Stimulated activated CD4-positive, alpha-beta T cell treated with anti-CD3 and anti-CD28 coated beads, Interleukin-2, amount 100 ng/mL, for 24 hours (primary cell): ENCODE results near the gene KLHL30.

ENCODE experiments used
- DNase-seq, 2 donors: peaks; one replicate each; pipeline ENCODE4 v3.0.0-alpha.2; 2020

Gene KLHL30

DNA sequence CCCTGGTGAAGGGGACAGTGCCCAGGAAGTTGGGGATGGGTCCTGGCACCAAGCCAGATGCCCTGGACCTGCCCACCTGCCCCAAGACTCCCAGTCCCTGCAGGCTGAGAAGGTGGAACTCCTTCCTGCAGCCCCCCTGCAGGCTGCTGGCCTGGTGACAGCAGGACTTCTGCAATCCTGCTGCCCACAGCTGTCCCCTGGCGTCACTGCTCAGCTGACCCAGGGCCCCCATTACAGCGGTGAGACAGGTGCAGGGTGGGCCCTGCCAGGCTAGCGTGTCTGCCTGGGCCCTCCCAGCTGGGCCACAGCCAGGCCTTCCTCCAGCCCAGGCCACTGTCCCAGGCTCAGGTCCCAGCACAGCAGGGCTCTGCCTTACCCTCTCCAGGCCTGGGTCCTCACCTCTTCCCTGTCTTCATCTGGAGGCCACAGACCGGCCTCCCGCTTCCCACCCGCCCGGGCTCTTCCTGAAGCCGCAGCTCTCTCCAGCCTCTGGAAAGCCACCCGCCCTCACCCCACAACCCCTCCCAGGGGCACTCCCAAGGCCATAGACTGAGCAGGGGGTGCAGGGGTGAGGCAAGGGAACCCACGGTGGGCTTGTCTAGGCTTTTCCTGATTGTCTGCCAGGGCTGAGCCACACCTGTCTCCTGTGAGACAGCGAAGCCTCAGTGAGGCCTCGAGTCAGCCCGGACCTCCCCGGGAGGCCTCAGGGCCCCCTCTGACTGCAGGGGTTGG lies 11.5 kb downstream of the KLHL30 start:
- no peak for DNase-seq

DNA sequence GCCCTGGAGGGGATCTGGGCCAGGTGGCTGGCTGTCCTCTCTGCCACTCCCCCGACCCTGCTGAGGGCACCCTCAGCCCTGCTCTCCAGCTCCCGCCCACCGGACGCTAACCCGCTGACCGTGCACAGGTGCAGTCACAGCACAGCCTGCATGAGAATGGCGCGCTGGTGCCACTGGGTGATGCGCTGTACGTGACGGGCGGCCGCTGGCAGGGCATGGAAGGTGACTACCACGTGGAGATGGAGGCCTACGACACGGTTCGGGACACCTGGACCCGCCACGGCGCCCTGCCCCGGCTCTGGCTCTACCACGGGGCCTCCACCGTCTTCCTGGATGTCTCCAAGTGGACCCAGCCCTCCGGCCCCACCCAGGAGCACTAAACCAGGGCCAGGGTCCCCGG lies 12.2 kb downstream of the KLHL30 start:
- DNase-seq, result no peak

- DNase-seq, result no peak
These were observed 12.7 kb downstream of the KLHL30 start for GRCh38 chr2:238151205-238151604.

DNA sequence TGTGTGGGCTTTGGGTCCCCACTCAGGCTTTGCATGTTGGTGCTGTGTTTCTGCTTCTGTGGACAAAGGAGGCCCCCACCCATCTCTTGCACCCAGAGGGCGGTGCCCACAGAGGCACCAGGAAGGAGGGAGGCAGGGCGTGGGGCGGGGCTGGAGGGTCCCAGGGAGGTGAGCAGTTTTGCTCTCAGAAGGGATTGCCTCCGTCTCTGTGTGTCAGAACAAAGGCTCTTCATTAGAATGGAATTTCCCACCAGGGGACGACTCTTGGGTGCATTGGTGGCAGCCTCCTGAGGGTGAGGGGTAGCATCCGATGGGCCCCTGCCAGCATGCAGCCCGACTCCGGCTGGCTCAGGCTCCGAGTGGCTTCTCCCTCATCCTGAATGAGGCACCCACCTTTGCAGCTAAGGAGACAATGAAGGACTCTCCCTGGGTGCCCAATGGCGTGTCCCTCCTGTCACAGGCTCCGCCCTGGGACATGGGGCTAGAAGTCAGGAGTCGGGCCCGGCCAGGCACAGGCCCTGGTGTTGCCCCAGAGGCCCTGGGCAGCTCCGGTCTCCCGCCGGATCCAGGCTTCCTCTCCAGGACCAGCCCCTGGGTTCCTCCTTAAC lies 13.3 kb downstream of the KLHL30 start:
- DNase-seq, result no peak

GRCh38 chr2:238152771-238153688 lies 14.6 kb downstream of the KLHL30 start:
- no peak for DNase-seq

- no peak for DNase-seq
These were observed 16.1 kb downstream of the KLHL30 start for GRCh38 chr2:238154570-238154969.

GRCh38 chr2:238155051-238155760 lies 16.7 kb downstream of the KLHL30 start:
- no peak for DNase-seq

DNA sequence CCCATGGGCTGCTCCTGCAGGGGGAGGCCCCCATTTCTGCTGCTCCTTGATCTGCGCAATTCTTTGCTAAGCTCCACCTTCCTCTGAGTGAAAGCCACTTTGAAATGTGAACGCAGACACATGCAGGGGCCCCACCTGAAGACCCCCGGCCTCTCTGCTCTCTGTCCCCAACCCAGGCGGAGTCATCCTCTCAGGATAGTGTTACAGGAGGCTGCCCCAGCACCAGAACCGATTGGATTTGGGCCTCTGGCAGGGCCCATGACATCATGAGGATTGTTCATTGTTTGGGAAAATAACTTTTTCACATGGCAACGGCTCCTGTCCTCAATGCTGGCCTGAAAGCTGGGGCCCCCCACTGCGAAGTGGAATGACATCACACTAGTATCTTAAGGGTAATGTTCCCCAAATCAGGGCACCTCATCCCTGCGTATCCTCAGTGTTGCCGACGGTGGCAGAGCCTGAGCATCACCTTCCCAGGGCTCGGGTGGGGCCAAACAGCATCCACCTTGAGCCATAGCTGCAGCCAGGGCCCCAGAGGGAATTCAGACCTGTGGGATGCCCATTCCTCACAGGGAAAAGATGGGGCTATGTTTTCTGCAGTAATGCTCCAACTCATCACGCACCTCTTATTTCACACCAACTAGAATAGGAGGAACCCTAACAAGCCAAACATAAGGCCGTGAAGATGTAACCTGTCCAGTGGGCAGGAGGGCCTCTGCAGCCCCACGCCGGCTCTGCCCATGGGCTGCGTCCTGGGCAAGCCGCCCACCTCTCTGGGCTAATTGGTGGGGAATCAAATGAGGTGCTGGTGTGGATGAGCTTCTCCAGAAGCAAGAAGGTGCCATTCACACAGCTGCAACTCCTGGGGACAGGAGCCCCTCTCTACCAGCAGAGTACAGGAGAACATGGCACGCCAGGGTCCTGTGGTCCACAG lies 17.6 kb downstream of the KLHL30 start:
- no peak for DNase-seq

DNA sequence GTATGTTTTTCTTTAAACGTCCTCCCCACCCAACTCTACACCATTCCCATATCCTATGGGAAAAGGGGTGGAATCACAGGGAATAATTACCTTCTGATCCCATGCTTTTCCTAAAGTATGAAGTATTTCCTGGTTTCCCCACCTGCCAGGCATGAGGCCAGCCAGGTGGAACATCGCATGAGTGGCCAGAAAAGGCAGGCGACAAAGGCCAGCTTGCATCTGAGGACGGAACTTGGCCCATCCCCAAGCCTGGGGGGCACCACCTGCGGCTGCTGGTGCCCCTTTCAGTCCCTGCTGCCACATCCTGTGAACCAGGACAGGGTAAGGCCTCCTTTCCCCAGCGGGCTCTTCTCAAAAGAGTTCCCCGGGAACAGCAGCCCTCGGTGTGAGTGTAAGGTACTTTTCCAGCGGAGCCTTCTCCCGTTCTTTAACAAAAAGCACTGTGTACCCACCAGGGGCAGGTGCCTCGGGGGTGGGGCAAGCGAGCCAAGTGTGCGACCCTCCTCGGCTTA lies 19.1 kb downstream of the KLHL30 start:
- no peak for DNase-seq

DNA sequence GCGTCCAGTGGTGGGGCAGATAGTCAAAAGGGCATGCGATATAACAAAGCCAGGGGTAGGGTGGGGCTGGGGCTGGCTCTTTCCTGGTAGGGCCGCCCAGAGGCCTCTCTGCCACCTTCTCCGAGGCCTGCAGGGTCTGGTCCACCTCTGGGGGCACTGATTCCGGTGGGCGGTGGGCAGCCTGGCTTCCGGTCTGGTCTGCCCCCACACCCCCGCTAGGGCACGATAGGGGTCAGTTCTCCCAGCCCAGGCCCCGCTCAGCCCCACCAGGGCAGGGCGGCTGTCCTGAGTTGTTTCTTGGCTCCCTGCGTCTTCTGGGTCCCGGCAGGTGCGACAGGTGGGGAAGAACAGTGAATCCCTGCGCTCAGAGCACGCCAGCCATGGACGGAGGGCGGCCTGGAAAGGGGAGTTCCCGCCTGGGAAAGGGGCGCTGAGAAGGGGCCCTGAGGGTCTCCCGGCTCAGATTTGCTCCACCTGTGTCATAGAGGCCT lies 19.6 kb downstream of the KLHL30 start:
- DNase-seq, result no peak

DNA sequence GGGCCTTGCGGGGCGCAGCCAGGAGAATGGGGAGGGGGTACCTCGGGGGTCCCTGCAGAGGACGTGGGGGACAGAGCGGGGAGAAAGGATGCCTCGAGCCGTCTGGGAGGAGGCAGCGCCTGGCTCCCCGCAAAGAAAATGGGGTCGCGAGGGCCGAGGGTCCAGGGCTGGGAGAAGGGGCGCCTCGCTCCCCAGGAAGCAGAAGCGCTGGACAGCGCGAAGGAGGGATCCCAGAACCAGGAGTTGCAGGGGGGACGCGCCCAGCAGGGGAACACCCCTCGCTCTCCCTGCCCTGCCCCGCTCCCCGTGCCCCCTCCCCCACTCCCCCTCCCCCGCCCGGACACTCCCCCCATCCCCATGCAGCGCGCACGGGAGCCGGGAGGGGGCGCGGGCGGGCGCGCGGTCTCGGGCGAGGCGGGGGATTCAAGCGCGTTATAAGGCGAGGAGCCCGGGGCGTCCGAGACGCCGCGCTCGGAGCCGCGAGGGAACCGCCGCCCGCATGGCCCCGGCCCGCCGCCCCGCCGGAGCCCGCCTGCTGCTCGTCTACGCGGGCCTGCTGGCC lies 20.1 kb downstream of the KLHL30 start, which contains the start of gene ERFE:
Gene ERFE (plus strand): TSS at position 462 of the 562 bp plus-strand sequence. CDS start 38 bp downstream, at position 500.
- DNase-seq, result peak; percentile 60 to 70

DNA sequence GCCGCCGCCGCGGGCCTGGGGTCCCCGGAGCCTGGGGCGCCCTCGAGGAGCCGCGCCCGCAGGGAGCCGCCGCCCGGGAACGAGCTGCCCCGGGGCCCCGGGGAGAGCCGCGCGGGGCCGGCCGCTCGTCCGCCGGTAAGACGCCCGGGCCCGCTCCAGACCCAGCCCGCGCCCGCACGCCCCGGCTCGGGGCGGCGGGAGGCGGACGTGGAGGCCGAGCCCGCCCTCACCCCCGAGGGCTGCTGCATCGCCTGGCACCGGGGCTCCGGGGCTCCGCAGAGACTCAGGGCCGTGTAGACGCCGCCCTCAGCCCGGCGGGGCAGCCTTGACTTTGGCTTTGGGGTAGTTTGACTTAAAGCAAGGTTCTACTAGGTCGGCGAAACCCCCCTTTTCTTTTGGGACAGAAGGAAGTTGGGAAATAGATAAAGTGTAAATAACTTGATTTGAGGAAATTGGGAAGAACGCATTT lies 20.6 kb downstream of the KLHL30 start:
- peak in 1 of 2 donors; percentile 46 for DNase-seq

GRCh38 chr2:238159661-238160205 lies 21.3 kb downstream of the KLHL30 start:
- no peak for DNase-seq

- no peak for DNase-seq
These were observed 22.0 kb downstream of the KLHL30 start for GRCh38 chr2:238160206-238161129.

- DNase-seq, result no peak
These were observed 23.0 kb downstream of the KLHL30 start for GRCh38 chr2:238161291-238162051.

- no peak for DNase-seq
These were observed 23.9 kb downstream of the KLHL30 start for GRCh38 chr2:238162251-238162845.

DNA sequence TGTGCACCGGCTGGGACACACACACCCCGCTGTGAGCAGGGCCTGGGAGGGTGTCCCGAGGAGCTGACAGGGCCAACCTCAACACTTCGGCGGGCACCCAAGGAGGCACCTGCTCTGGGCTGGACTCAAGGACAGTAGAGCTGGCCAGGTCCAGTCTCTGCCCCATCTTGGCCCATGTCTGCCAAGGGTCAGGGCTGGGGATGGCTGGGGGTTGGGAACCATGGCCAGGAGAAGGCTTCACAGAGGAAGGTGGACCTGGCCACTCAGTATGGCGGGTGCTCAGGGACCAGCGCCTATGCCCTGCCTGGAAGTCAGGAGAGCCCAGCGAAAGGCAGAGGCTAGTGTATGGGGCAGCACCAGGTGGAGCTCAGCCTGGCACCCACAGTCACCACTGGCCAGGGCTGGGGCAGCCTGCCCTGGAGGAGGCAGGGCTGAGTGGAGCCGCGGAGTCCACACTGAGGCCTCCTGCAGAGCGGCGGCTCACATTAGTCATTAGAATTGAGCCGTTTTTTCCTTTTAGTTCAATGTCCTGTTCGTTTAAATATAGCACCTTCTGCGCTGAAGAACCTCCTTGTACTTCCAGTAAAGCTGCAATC lies 24.5 kb downstream of the KLHL30 start:
- no peak for DNase-seq
